Right kidney (tissue), 1 donor: ENCODE results near the gene ELAVL3.

Experiments
- DNase-seq: peaks from one replicate; pipeline ENCODE4 v3.0.0-alpha.2; 2016

The ELAVL3 gene

DNA sequence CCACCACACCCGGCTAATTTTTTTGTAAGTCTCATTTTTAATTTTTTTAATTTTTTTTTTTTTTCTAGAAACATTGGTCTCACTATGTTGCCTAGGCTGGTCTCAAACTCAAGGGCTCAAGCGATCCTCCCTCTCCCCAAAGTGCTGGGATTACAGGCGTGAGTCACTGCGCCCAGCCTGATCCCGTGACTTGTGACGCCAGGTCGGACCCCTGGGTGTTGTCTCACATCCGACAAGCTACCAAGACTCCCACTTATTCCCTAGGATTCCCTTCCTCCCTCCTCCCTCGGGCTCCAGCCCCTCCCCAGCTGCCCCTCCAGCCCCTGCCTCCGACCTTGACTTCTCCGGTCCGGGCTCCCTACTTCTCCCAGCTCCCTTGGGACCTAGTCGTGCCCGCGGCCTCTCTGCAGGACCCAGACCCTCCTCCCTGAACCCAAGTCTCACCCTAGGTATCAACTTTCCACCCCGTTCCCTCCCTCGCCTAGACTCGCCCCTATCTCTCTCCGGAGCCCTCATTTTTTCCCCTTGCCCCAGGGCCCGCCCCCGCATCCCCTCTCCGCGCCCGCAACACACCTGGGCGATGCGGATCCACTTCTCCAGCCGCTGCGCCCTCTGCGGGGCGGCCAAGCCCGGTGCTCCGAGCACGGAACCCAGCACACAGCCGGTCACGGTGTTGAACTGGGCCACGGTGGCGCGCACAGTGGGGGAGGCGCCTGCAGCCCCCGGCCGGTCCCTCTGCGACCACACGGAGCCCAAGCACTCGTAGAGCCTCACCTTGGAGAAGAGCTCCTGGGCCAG lies 74.8 kb downstream of the ELAVL3 start:
- peak; percentile 48 for DNase-seq

DNA sequence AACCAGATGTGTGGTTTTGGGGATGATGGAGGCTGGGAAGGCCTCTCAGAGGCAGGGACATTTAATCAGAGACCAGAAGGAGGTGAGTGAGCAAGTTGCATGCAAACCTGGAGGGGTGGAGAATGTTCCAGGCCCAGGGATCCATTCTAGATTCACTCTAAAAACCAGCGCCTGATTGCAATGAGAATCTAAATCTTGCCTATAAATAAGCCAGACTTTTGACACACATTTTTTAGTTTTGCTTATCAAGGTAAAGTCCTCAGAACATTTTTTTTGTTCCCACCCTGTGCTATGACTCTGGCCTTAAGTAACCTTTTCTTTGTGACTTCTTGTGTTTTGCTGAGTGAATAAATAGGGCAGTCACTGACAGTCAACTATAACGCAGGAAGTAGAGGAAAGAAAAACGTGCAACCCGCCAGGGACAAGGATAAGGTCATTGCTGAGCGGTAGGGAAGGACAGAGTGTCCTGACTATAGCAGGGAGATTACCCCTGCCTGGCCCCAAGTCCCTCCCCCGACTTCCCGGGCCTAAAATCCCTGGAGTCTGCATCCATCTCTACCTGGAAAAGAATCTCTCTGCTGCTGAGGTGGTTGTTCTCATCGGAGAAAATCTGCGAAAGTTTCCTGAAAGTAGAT lies 76.1 kb downstream of the ELAVL3 start:
- no peak for DNase-seq

GRCh38 chr19:11401808-11402543 lies 78.9 kb downstream of the ELAVL3 start:
- DNase-seq, result no peak
